GM12864 (cell line): ENCODE data around the gene BRAF.
"Not testable (repeated sequence)": the region's sequence is repeated elsewhere in the genome, so short reads cannot be mapped to it uniquely, and the experiment has no call there.

Experiments
- DNase-seq: peaks from one replicate; pipeline ENCODE4 v3.0.0-alpha.2; 2011; ENCODE audit warnings: low read depth
- H3K4me3 ChIP-seq: 2 replicates; pipeline ENCODE4 v1.5.1; 2011; ENCODE audit warnings: mild to moderate bottlenecking, low read depth, low read length, control low read depth
- CTCF ChIP-seq: IDR thresholded peaks from 2 replicates; pipeline ENCODE4 v1.5.1; 2011; ENCODE audit warnings: low read depth, mild to moderate bottlenecking, moderate library complexity, low read length, control low read depth, inconsistent platforms; ENCODE audit errors: missing control alignments

The BRAF gene

GRCh38 chr7:140679186-140679585 is 245.5 kb downstream of the BRAF start:
- TF ChIP-seq CTCF: no peak
- DNase-seq: no peak

GRCh38 chr7:140678816-140679130 is 246.0 kb downstream of the BRAF start:
- DNase-seq: no peak
- H3K4me3 ChIP-seq: no peak overlapping the region
- no peak for TF ChIP-seq CTCF

More at GRCh38 chr7:140679186-140679585, 245.5 kb downstream of the BRAF start:
- H3K4me3 ChIP-seq: no peak overlapping the region

GRCh38 chr7:140678081-140678815 is 246.5 kb downstream of the BRAF start:
- TF ChIP-seq CTCF: no peak
- no peak for DNase-seq
- no peak overlapping the region for H3K4me3 ChIP-seq

- H3K4me3 ChIP-seq: no peak overlapping the region
- no peak for TF ChIP-seq CTCF
- no peak for DNase-seq
These were observed 247.2 kb downstream of the BRAF start for GRCh38 chr7:140677496-140677895.

- H3K4me3 ChIP-seq, DNase-seq: not testable (repeated sequence)
These were observed 247.8 kb downstream of the BRAF start for GRCh38 chr7:140676956-140677355.

GRCh38 chr7:140676306-140676705 is 248.4 kb downstream of the BRAF start:
- TF ChIP-seq CTCF: no peak
- DNase-seq: no peak
- no peak overlapping the region for H3K4me3 ChIP-seq

GRCh38 chr7:140675726-140676125 is 249.0 kb downstream of the BRAF start:
- TF ChIP-seq CTCF: no peak
- no peak for DNase-seq
- H3K4me3 ChIP-seq: no peak overlapping the region
